Iris pigment epithelial cell (primary cell): ENCODE data around the gene CAMK1G.
A peak's percentile ranks its signal among the peaks of the same experiment; 100 is the strongest.

ENCODE experiments used
- DNase-seq: peaks from one replicate; pipeline ENCODE4 v3.0.0-alpha.2; 2011; ENCODE audit warnings: low read depth

CAMK1G gene

GRCh38 chr1:209583408-209583807, at the start of gene CAMK1G:
Gene CAMK1G, plus strand, starts transcription at chr1:209583714. Its CDS starts 11,270 bp downstream, at chr1:209594984.
- DNase-seq = peak; percentile 54

- no peak for DNase-seq
Observed at GRCh38 chr1:209534496-209535250, 48.8 kb upstream of the CAMK1G start.

- no peak for DNase-seq
Observed at GRCh38 chr1:209536843-209537242, 46.7 kb upstream of the CAMK1G start.

GRCh38 chr1:209537336-209538114, 46.0 kb upstream of the CAMK1G start:
- no peak for DNase-seq

GRCh38 chr1:209539576-209539975, 43.9 kb upstream of the CAMK1G start:
- no peak for DNase-seq

GRCh38 chr1:209542585-209542984, 40.9 kb upstream of the CAMK1G start:
- DNase-seq = peak; percentile 18

- DNase-seq = no peak
Observed at GRCh38 chr1:209544098-209544497, 39.4 kb upstream of the CAMK1G start.

GRCh38 chr1:209545423-209545822, 38.1 kb upstream of the CAMK1G start:
- DNase-seq = no peak

GRCh38 chr1:209546390-209547085, 37.0 kb upstream of the CAMK1G start:
- DNase-seq = no peak

- no peak for DNase-seq
Observed at GRCh38 chr1:209547626-209548025, 35.9 kb upstream of the CAMK1G start.

GRCh38 chr1:209549443-209550205, 33.9 kb upstream of the CAMK1G start:
- no peak for DNase-seq

GRCh38 chr1:209550519-209550918, 33.0 kb upstream of the CAMK1G start:
- no peak for DNase-seq

GRCh38 chr1:209552406-209553264, 30.9 kb upstream of the CAMK1G start:
- no peak for DNase-seq

- no peak for DNase-seq
Observed at GRCh38 chr1:209554761-209555611, 28.5 kb upstream of the CAMK1G start.

GRCh38 chr1:209556162-209556690, 27.3 kb upstream of the CAMK1G start:
- DNase-seq = no peak

GRCh38 chr1:209557221-209557620, 26.3 kb upstream of the CAMK1G start:
- DNase-seq = no peak

GRCh38 chr1:209560529-209560928, 23.0 kb upstream of the CAMK1G start:
- no peak for DNase-seq

- DNase-seq = no peak
Observed at GRCh38 chr1:209560952-209561351, 22.6 kb upstream of the CAMK1G start.

- no peak for DNase-seq
Observed at GRCh38 chr1:209561532-209561931, 22.0 kb upstream of the CAMK1G start.

GRCh38 chr1:209564849-209565248, 18.7 kb upstream of the CAMK1G start:
- no peak for DNase-seq
